Ramos (cell line): ENCODE measurements around the gene IGFBP6.

Source experiments
- in situ Hi-C: fragments of 300-500 bp; cut with MboI; formaldehyde crosslinking; loops from one replicate; pipeline ENCODE4 v1.14.3; 2022; ENCODE audit warnings: low sequenced_read_pairs; ENCODE audit not compliant: unreplicated experiment

IGFBP6 gene

GRCh38 chr12:53068811-53069585, 28.5 kb upstream of the IGFBP6 start:
- in situ Hi-C loops, result loop anchor here (5.0 kb wide), 1 partner anchor 33 kb away; the partner anchor contains the start of gene SOAT2

DNA sequence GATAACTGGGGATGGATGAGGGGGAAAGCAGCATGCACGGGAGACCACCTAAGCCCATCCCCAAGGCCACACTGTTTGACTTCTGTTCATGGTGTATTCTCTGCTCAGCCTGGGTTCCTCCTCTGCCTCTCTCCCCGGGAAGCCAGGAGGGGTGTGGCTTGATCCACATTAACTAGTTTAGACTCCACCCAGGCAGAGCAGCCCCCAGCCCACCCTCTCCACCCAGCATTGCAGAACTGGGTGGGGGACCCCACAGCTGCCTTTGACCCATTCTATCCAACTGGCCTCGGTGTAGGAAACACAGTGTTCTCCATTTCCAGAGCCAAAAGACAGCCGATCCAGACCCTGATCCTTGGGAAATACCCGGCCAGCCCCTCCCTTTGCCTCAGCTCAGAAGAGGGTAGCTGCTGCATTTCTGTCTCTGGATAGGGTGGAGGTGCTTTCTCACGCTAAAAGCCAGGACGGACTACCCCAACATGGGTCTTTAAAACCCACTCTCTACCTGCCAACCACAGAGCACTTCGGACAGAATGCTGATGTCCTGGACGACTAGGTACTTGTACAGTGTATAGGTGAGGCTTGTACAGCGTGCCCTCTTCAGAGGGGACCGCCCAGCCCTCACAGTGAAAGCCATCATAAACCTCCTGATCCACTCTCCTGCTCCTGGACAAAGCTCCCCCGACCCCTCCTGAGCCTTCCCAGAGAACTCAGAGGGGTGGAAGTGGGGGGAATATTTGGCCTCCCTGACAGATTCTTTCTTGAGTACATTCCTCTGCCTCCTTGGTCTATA, 27.7 kb upstream of the IGFBP6 start:
- in situ Hi-C loops, result loop anchor here (5.0 kb wide), 1 partner anchor 32 kb away; the partner anchor contains the start of gene SOAT2

DNA sequence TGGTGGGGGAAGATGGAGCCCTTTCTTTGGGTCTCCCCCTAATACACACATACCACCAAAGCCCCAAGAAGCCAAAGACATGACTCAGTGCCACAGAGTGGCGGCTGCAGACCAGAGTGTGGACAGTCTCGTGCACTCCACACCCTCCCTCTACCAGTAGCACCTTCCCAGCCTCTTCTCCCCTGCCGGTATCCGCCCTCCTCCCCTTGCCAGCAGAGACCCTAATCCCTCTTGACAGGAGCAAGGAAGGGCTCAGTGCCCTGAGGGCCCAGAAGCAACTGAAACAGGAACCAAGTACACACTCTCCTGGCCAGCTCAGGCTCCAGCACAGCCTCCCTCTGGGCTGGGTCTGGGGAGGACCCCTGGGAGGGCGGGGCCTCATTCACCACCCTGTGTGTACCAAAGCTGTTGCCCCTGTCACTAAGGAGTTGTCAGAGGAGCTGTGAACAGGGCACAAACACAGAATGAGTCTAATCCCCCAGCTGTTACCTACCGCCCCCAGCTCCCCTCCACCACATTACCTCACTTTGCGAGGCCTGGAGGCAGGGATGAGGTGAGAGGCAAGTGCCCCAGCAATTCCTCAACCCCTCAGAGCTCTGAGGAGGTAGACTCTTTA, 26.5 kb upstream of the IGFBP6 start:
- in situ Hi-C loops, result no loop called here

DNA sequence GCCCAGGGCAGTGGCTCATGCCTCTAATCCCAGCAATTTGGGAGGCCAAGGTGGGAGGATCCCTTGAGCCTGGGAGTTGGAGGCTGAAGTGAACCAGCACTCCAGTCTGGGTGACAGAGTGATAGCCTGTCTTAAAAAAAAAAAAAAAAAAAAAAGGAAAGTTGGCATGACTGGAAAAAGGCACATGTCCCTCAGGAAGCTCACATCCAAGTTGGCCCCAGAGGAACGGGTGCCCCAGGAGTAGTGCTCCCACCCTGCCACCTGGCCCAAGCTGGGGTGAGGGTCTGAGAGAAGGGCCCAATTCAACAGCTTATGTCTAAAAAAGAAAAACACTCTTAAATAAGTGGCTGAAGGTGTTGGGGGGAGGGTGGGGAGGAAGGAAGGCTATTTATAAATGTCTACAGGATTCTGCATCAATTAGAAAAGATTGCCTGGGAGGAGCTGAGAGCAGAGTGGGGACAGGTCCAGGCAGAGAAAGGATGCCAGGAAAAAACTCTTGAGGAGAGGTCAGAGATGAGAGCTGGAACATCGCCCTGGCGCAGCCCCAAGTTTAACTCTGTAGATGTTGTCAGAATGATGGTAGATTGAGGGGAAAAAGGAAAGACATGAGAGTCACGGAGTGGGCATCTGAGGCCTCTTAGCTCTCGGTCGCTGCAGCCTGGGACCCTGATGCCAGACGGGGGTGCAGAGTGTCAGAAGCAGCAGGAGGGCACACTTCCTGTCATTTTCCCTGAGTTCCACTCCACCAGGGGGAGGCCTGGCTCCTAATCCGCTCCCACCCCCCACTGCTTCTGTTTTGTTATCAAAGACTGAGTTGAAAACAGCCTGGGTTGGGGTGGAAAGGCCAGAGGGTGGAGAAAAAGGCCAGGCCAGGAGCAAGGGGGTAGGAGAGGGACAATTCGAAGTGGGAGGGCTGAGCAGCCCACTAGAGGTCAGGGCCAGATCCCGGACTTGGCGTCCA, 25.6 kb upstream of the IGFBP6 start:
- in situ Hi-C loops, result no loop called here

- in situ Hi-C loops, result no loop called here
Measured at GRCh38 chr12:53073881-53074280, 23.6 kb upstream of the IGFBP6 start.

GRCh38 chr12:53074283-53074998, 23.0 kb upstream of the IGFBP6 start:
- in situ Hi-C loops, result no loop called here

DNA sequence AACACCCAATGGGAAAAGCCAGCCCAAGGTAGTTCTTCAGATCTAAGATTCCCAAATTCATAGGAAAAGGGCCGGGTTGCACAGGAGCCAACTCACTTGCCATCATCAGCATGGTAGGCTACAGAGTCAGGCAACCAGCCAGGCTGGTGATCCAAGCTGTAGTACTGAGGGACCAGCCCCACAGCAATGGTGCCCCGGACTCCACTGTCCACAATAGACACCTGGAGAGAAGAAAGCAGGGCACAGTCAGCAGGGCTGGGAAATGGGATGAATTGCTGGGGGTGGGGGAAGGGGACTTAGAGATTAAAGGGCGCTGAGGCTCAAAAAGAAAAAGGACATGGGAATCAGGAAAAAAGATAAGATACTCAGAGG, 22.5 kb upstream of the IGFBP6 start:
- in situ Hi-C loops, result no loop called here

DNA sequence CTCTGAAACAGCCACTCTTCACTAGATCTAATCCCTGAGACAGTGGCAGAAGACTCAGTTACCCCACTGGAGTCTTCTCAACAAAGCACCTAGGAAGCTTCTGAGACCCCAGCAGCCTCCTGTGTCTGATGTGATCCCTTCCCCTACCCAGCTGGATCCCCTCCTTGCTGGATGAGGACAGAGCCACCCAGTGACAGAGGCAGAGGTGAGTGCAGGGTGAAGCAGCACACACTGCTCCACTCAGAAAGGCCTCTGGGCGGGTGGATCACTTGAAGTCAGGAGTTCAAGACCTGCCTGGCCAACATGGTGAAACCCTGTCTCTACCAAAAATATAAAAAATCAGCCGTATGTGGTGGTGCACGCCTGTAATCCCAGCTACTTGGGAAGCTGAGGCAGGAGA, 21.0 kb upstream of the IGFBP6 start:
- in situ Hi-C loops, result no loop called here

GRCh38 chr12:53077030-53077429, 20.4 kb upstream of the IGFBP6 start:
- in situ Hi-C loops, result no loop called here

- in situ Hi-C loops, result no loop called here
Measured at GRCh38 chr12:53078425-53079225, 18.8 kb upstream of the IGFBP6 start.

DNA sequence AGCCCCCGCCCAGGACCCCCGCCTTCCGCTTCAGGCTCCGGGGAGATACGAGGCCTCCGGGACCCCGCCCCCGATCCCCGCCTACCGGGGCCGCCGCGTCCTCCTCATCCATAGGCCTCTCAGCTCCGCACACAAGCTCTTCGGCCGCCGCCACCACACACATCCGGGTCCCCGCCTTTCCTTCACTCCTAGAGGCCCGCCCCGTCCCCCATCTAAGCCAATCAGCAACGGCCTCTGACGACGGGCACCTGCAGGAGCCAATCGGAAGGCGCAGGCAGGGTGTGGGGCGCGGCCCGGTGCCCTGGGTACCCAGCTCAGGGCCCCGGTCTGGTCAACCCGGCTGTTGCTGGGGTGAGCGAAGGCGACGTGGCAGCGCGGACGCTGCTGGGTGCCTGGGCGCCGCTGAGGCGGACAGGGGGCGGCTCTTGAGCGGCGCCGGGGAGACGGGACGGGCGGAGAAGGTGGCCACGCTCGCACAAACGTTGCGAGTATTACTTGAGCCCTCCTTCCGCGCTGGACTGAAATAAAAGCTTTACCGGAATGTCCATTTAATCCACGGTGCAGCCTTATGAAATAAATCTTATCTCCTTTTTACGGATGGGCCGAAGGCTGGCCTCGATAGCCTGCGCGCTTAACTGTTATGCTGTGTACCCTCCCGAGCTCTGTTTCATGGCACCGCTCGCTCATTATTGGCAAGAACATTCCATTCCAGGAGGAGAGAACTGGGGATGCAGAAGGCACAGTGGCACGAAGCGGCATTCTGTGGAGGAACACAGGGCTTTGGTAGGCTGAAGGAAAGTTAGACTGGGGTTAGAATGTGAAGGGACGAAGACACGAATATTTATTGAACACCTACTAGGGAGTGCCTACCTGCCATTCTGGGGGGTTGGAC, 18.0 kb upstream of the IGFBP6 start, which contains the start of gene SPRYD3:
TSS of gene SPRYD3 (minus strand) at position 165 of the 892 bp plus-strand sequence. CDS start at position 108, 57 bp downstream.
- in situ Hi-C loops, result no loop called here

DNA sequence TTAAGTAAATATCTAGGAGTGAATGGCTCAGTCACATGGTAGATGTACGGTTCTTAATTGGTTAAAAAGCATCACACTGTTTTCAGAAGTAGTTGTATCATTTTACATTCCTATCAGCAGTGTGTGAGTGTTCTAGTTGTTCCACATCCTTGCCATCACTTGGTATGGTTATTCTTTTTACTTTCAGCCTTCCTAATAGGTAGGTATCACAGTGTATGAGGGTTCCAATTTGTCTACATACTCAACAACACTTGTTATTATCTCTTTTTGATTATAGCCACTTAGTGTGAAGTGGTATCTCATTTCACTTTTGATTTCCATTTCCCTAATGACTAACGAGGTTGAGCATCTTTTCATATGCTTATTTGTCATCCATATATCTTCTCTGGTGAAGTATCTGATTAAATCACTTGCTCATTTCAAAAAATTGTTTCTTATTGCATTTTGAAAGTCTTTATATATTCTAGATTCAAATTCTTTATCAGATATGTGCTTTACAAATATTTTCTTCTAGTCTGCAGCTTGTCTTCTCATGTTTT, 14.8 kb upstream of the IGFBP6 start:
- in situ Hi-C loops, result no loop called here

- in situ Hi-C loops, result no loop called here
Measured at GRCh38 chr12:53086361-53086760, 11.1 kb upstream of the IGFBP6 start.

- in situ Hi-C loops, result no loop called here
Measured at GRCh38 chr12:53090105-53090504, 7.4 kb upstream of the IGFBP6 start.

DNA sequence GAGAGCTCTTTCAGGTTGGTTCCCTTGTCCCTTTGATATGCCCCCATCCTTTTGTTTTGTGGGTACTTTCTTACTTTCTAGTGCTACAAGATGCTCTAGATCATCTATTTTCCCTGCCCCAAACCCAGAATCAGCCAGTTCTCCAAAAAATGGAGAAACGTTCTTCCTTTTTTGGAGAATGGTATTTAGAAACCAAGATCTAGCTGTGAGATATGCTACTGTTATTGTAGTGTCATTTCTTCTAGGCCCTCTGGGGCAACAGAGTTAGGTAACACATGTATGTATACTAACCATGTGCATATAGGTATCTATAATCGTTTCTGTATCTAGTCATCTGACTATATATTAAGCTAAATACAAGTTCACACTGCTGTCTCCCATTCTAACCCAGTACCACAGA, 6.9 kb upstream of the IGFBP6 start:
- in situ Hi-C loops, result no loop called here

- in situ Hi-C loops, result no loop called here
Measured at GRCh38 chr12:53091756-53092155, 5.7 kb upstream of the IGFBP6 start.

DNA sequence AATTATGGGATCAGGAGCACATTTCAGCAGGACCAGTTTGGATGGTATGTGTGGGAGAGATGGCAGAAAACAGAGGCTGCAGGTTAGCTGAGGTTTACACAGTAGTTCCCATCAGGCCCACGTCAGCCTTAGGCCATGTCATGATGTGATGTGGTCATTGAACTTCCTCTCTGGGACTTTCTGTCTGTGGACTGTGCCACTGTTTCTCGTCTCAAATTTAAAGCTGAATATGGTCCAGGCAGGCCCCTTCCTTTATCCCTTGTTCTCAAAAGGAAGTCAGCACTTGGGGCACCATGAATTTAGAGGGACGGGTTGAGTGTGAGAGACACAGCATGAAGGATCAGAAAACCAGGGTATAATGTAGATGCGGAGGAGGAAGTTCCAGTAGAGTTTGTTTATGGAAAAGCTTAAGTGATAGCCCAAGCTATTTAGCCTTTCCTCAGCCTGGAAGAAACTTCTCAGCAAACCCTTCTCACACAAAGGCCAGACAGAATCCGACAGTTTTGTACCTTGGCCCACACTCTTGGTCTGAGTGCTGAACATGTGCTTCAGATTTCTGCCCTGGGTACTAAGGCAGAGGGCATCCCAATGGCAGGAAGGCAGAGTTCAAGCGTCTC, 3.6 kb upstream of the IGFBP6 start:
- in situ Hi-C loops, result no loop called here
